Measurements from ENCODE around the gene SAP30BP.
"Not testable (repeated sequence)": the region's sequence is repeated elsewhere in the genome, so short reads cannot be mapped to it uniquely, and the experiment has no call there.

SAP30BP gene

GRCh38 chr17:75633486-75634375, 33.4 kb upstream of the SAP30BP start:
- peak in 1 of 2 donors; percentile 30 for DNase-seq (ENCODE audit: extremely low read depth in 1 of 2, low read depth in 1 of 2)

DNA sequence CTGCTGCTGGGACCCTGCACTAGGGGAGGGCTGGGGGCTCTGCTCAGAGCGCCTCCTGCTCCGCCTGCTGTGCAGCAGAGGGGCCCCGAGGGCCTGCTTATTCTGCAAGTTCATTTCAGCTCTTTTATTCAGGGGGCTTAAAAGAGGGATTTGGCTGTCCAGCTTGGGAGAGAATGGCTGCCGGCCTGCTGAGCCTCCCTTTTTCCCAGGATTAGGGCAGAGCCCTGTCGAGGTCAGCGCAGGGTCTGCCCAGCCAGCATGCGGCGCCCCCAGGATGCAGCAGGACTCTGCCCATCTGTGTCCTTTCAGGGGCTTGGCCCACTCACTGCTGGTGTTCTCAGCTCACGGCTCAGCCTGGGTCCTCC, 32.8 kb upstream of the SAP30BP start:
- no peak for DNase-seq (ENCODE audit: extremely low read depth in 1 of 2, low read depth in 1 of 2)

DNA sequence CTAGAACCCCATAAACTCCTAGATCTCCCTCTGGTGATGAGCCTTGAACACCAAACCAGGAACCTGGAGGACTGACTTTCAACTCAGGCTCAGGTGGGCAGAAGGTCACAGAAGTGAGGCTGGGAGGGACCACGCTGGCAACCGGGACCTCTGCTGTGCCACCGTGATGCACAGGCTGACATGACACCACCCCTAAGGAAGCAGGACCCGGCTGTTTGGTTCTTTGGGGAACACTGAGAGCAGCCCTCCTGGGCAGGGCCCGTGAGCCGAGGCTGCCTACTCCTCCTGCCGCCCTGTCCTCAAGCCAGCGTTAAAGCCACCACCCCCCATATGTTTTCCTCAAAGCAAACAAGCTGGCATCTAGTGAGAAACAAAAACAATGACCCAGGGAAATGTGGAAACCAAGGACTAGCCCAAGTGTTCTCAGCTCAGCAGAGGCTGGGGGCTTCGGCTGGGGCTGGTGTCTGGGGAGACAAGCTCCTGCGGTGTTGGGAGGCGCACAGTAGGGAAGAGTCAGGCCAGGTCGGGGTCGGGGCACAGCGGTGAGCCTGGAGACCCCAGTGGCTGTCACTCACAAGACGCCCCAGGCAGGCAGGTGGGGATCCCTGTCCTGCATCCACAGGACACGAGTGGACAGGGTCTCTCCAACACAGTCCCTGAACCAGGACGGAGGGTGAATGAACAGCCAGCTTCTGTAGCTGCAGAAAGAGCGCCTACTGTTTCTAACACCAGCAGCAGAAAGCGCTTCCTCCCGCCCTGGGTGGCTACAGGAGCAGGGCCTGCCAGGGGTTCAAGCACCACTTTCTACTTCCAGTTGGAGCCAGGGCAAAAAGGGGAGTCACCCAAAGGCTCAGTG, 32.2 kb upstream of the SAP30BP start:
- DNase-seq (ENCODE audit: extremely low read depth in 1 of 2, low read depth in 1 of 2): no peak

- no peak for DNase-seq (ENCODE audit: extremely low read depth in 1 of 2, low read depth in 1 of 2)
Observed at GRCh38 chr17:75635610-75636202, 31.4 kb upstream of the SAP30BP start.

GRCh38 chr17:75636381-75637142, 30.6 kb upstream of the SAP30BP start:
- no peak for DNase-seq (ENCODE audit: extremely low read depth in 1 of 2, low read depth in 1 of 2)

GRCh38 chr17:75637143-75637538, 30.0 kb upstream of the SAP30BP start:
- DNase-seq (ENCODE audit: extremely low read depth in 1 of 2, low read depth in 1 of 2): no peak

GRCh38 chr17:75637551-75637950, 29.6 kb upstream of the SAP30BP start:
- DNase-seq (ENCODE audit: extremely low read depth in 1 of 2, low read depth in 1 of 2): no peak

- not testable (repeated sequence) for DNase-seq (ENCODE audit: extremely low read depth in 1 of 2, low read depth in 1 of 2)
Observed at GRCh38 chr17:75638039-75638438, 29.1 kb upstream of the SAP30BP start.

- no peak for DNase-seq (ENCODE audit: extremely low read depth in 1 of 2, low read depth in 1 of 2)
Observed at GRCh38 chr17:75638893-75639292, 28.2 kb upstream of the SAP30BP start.

- DNase-seq (ENCODE audit: extremely low read depth in 1 of 2, low read depth in 1 of 2): no peak
Observed at GRCh38 chr17:75639327-75639726, 27.8 kb upstream of the SAP30BP start.

DNA sequence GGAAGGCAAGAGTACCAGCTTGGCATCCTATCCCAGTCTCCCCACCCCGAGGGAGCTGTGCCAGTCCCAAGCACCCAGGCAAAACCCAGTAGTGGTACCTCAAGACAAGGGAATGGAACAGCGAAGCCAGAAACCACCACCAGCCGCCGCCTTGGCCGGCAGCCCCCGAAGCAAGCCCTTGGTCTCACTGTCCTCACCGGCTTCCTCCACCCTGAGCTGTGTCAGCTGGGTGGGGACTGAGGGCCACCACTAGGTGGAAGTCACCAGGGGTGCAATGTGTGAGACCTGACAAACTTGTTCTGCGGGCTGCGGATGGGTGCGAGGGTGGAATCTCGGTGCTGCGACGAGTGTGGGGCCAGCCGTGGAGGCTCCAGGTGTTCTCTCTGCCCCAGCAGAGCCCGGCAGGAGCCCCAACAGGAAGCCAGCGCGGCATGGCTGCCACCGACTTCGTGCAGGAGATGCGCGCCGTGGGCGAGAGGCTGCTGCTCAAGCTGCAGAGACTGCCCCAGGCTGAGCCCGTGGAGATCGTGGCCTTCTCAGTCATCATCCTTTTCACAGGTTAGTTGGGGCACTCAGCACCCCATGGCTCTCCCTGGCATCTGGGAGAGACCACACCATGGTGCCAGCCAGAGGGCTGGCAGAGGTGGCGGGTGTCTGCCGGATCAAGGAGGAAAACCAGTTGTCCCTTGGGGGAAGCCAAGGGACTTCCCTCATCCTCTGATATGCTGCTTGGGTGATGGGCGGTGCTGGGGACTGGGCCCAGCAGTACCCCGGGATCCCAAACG, 27.2 kb upstream of the SAP30BP start:
- no peak for DNase-seq (ENCODE audit: extremely low read depth in 1 of 2, low read depth in 1 of 2)

DNA sequence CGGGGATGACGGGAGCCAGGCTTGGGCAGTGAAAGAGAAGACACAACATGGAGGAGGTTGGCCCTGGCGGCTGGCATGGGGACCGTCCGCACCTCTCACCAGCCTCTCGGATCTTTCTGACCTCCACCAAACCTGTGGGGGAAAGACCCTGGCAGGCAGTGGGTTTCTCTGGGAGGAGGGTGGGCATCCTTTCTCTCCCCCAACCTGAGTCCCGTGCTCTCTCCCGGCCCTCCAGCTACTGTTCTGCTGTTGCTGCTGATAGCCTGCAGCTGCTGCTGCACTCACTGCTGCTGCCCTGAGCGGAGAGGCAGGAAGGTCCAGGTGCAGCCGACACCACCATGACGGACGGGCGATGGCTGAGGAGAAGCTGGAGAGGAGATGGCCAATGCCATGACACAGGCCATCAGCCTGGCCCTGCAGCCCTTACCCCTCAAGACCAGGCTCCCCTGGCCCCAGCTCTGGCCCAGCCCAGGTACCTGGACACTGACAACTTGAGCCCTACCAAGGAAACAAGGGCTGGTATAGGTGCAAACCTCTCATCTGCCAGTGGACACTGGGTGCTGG, 26.5 kb upstream of the SAP30BP start:
- no peak for DNase-seq (ENCODE audit: extremely low read depth in 1 of 2, low read depth in 1 of 2)

DNA sequence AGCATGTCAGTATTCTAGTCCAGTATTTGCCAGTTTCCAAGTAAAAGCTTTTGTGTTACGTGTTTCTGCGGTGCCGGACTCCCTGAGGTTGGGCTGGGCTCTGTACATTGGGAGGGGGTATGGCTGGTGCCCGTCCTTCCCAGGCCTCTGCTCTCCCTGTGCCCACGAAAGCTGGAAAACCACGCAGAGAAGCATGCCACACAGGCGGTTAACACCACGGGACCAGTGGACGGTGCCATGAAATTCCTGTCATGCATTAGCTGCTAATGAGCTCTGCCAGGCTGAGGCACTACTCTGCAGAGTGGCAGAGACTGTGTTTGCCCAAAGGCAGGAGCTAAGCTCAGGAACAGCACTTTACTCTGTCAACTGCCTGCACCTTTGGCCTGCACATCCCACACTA, 25.8 kb upstream of the SAP30BP start:
- no peak for DNase-seq (ENCODE audit: extremely low read depth in 1 of 2, low read depth in 1 of 2)

DNA sequence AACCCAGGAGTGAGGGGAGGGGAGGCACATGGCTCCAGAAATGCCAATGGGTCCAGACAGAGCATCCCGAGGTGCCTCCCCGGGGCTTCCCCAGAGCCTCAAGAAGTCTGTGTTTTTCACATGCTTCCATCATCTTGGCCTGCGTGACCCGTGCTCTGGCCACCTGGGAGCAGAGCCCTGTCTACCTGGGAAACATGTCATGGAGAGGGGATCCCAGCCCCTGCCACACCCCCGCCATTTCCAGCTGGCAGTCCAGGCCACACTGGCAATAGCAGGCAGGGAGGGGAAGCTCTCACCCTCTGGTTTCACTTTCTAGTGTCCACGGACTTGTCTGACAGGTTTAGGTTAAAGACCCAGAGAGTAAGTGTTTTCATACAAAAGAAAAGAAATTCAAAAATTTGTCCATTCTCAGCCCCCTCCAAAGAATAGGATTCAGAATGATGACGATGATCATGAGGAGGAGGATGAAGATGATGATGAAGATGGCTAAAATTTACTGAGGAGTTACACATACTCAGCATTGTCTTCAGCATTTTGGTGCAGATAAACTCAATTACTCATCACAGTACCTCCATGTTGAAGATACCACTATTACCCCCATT, 24.9 kb upstream of the SAP30BP start:
- DNase-seq (ENCODE audit: extremely low read depth in 1 of 2, low read depth in 1 of 2): no peak

DNA sequence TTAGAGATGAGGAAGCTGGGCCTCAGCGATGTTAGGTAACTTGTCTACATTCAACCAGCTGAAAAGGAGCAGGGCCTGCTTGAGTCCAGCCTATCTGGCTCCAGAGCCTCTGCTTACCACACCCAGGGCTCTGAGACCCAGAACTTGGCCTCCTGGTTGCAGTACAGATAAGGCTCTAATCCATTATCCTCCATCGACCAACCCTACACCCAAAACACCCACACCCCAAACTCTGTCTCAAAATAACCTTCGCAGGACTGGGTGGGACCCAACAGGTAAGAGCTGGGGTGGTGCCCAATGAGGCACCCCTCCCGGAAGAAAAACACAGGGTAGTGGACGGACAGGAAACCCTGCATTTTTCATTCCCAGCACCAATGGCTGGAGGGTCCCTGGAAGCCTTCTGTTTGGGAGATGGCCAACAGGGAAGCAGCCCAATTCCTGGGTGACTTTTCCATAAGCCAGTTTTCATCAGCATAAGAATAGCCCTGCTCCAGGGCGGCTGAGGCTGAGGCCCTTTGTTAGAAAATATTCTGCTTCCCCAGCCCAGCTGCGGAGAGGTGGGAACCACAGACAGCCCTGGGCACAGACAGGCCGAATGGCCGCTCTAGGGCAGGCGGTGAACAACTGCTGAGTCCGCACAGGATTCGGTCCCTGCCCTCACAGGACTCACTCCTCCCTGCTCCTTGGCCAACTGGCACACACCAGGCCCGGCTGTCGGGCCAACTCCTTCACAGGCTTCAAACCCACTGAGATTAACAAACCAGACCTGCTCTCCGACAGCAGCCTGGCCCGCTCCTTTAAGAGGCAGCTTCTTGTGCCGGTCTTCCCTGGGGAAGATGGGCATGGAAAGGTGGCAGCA, 24.1 kb upstream of the SAP30BP start:
- no peak for DNase-seq (ENCODE audit: extremely low read depth in 1 of 2, low read depth in 1 of 2)

DNA sequence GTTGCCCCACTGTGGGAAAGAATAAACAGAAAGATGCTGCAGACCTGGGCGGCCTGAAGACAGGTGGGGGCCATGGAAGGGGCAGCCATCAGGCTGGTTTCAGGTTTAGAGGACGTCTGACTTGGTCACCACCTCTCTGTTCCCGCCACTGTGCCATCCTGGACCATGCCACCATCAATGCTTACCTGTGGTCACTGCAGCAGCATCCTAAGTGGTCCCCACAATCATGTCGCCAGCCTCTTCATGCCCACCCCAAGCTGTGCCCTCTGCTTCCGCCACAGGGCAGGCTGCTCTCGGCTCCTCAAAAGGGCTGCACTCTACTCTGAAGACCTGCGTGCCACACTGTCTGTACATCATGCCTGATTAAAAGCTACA, 23.5 kb upstream of the SAP30BP start:
- no peak for DNase-seq (ENCODE audit: extremely low read depth in 1 of 2, low read depth in 1 of 2)

DNA sequence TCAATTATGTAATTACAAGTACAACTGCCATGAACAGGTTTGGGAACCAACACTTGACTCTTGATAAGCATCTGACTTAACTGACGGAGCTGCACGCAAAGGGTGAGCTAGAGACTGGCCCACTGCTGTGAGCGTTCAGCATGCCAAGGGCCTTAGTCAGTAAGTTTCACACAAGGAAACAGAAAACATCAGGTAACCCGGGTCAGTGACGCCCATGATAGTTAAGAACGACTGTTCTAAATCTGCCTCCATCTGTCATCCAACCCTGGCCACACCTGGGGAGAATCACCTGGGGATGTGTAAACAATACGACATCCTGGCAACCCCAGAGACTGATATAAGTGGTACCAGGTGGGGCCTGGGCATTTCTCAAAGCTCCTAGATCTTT, 21.6 kb upstream of the SAP30BP start:
- DNase-seq (ENCODE audit: extremely low read depth in 1 of 2, low read depth in 1 of 2): no peak

DNA sequence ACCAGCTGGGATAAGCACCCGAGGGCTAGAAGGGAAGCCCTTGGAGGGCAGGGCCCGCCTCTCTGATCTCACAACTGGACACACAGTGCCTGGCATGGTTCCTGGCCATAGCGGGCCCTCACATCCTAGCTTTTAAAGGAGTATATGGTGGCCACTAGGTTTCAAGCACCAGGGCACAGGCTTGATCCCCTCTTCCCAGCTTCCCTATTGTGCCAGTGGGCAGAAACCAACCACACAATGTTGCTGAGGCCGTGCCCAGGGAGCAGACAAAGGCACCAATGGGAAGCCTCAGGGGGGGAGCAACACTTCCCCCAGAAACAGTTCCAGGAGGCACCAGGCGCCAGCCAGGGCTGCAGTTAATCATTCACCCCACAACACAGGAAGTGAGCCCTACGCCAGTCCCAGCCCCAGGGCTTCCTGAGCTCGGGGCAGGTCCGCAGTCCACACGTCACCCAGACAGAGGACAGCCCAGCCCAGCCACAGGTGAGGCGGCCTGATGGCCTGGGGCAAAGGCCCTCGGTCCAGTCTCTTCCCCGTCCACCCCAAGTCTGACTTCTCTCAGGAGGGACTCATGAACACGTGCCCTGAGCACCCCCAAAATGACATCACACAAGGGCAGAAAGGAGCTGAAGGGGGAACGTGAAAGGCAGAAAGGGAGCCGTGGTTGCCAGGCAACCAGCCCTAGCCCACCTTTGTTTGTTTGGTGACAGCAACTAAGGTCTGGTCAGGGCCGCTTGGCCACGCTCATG, 21.1 kb upstream of the SAP30BP start:
- no peak for DNase-seq (ENCODE audit: extremely low read depth in 1 of 2, low read depth in 1 of 2)
